Body of pancreas (tissue), 4 donors: ENCODE results near the gene ERC1. TPM values are rescaled to one million over a fixed set of nuclear protein-coding genes. Genes with fewer than 3 reads are reported as not detected.

Experiments used
- ATAC-seq: fragments of 150-250 bp; one replicate; pipeline ENCODE4 v1.9.1; 2016
- DNase-seq, 4 donors: peaks; one replicate each; pipeline ENCODE4 v3.0.0-alpha.2; 2019
- H3K27ac ChIP-seq, 4 donors: fragments of 200-600 bp; sonication (generic); 1 replicate in 3 of 4; 2 replicates in 1 of 4; pipeline versions ENCODE4 v1.5.1 to v1.6.1; 2016 to 2019; ENCODE audit warnings: mild to moderate bottlenecking in 1 of 4, mixed read lengths in 1 of 4, moderate library complexity in 1 of 4
- H3K27me3 ChIP-seq, 2 donors: fragments of 200-600 bp; sonication (generic); one replicate each; pipeline ENCODE4 v1.6.0; 2016; ENCODE audit warnings: mild to moderate bottlenecking in 1 of 2
- H3K36me3 ChIP-seq, 2 donors: fragments of 200-600 bp; sonication (generic); replicated peaks in 1 of 2; 2 replicates each; pipeline ENCODE4 v1.5.1; 2016; ENCODE audit warnings: low read depth in 2 of 2; ENCODE audit not compliant: insufficient read depth in 1 of 2
- H3K4me1 ChIP-seq: fragments of 200-600 bp; sonication (generic); one replicate; pipeline ENCODE4 v1.6.0; 2016
- H3K4me3 ChIP-seq, 2 donors: fragments of 200-600 bp; sonication (generic); 1 replicate in 1 of 2; 2 replicates in 1 of 2; pipeline ENCODE4 v1.5.1; 2016 to 2019
- H3K9me3 ChIP-seq, 3 donors: fragments of 200-600 bp; sonication (generic); 1 replicate in 2 of 3; 2 replicates in 1 of 3; pipeline ENCODE4 v1.5.1; 2016
- CTCF ChIP-seq, 7 experiments: fragments of 450-650 bp in 4 of 7; fragments of 200-600 bp in 3 of 7; sonication (generic) in 3 of 7; IDR thresholded peaks; one replicate each; pipeline ENCODE4 v1.5.1; 2016 to 2019; ENCODE audit warnings: antibody characterized with exemption in 7 of 7
- POLR2A ChIP-seq, 3 donors: fragments of 450-650 bp; IDR thresholded peaks; one replicate each; pipeline ENCODE4 v1.6.1; 2016; ENCODE audit warnings: antibody characterized with exemption in 3 of 3, mild to moderate bottlenecking in 2 of 3
- WGBS, 2 donors: methylation state at CpG; one replicate each; pipeline ENCODE4 v1.1.5; 2017; 5-methylcytosine and 5-hydroxymethylcytosine counted together
- intact Hi-C: fragments of 100-400 bp; cut with DNase I; formaldehyde crosslinking; loops from one replicate; pipeline ENCODE4 v1.15.1; 2023
- total RNA-seq, 2 donors: library from RNA; depleted of rRNA; stranded (reverse); fragments of >200 nt; gene quantifications; one replicate each; pipeline ENCODE4 v1.1.0, GENCODE V29; 2016

ERC1 gene
- 10 to 100 TPM; 20.8 to 29.0 TPM for total RNA-seq

- no peaks in the 10 kb centered on the region for H3K36me3 ChIP-seq
- peak within 1 kb of the TSS; percentile 87 to 99 (median 98) for H3K27ac ChIP-seq
- peak; percentile 87 to 93 (median 90) for DNase-seq
- ATAC-seq: peak; percentile 95
- peaks cover 39% of the 10 kb centered on the region for H3K4me1 ChIP-seq
- intact Hi-C loops: no loop called here
- TF ChIP-seq POLR2A (IDR thresholded peaks at IDR 0.05) (peak; percentile 72 to 92 (median 91)), CTCF (IDR thresholded peaks at IDR 0.05) (peak in 2 of 7 experiments; percentile 6 to 17)
- 1% methylated on average over 38 of the region's 87 CpGs; no CpG with 5 or more reads in 1 of the 2 donors for WGBS, 2 donors
- peak within 1 kb of the TSS; percentile 85 to 88 for H3K4me3 ChIP-seq
- no peaks in the 10 kb centered on the region for H3K27me3 ChIP-seq
- no peaks in the 10 kb centered on the region for H3K9me3 ChIP-seq
These were observed at the start of gene ERC1 for GRCh38 chr12:990661-991349. TSS of gene ERC1 (plus strand) at chr12:991223. CDS start at chr12:1027904, 36,681 bp downstream.

GRCh38 chr12:943051-943450 lies 48.0 kb upstream of the ERC1 start:
- intact Hi-C loops: no loop called here
- DNase-seq (no peak), ATAC-seq (no peak)
- Histone ChIP-seq H3K27me3 (no peaks in the 10 kb centered on the region), H3K9me3 (no peaks in the 10 kb centered on the region), H3K36me3 (peaks cover 0 to 2% of the 10 kb centered on the region in 2 donors), H3K27ac (no peak overlapping the region), H3K4me3 (no peak overlapping the region), H3K4me1 (peaks cover 6% of the 10 kb centered on the region)
- TF ChIP-seq CTCF (IDR thresholded peaks at IDR 0.05): no peak
- no peak for TF ChIP-seq POLR2A (IDR thresholded peaks at IDR 0.05)
- WGBS, 2 donors: 79 to 93% methylated on average over 6 of the region's 6 CpGs

GRCh38 chr12:944211-944610 lies 46.8 kb upstream of the ERC1 start:
- DNase-seq (no peak), ATAC-seq (no peak)
- intact Hi-C loops: no loop called here
- 78 to 81% methylated on average over 7 of the region's 7 CpGs for WGBS, 2 donors
- H3K27me3 ChIP-seq: no peaks in the 10 kb centered on the region
- no peak overlapping the region for H3K4me3 ChIP-seq
- H3K4me1 ChIP-seq: peaks cover 12% of the 10 kb centered on the region
- H3K36me3 ChIP-seq: peaks cover 0 to 2% of the 10 kb centered on the region in 2 donors
- no peaks in the 10 kb centered on the region for H3K9me3 ChIP-seq
- TF ChIP-seq CTCF (IDR thresholded peaks at IDR 0.05) (no peak), POLR2A (IDR thresholded peaks at IDR 0.05) (no peak)
- H3K27ac ChIP-seq: no peak overlapping the region

- ATAC-seq (no peak), DNase-seq (no peak)
- intact Hi-C loops: no loop called here
- TF ChIP-seq CTCF (IDR thresholded peaks at IDR 0.05) (no peak), POLR2A (IDR thresholded peaks at IDR 0.05) (no peak)
- H3K4me1 ChIP-seq: peaks cover 12% of the 10 kb centered on the region
- no peaks in the 10 kb centered on the region for H3K9me3 ChIP-seq
- no peak overlapping the region for H3K27ac ChIP-seq
- no peak overlapping the region for H3K4me3 ChIP-seq
- H3K27me3 ChIP-seq: no peaks in the 10 kb centered on the region
- no peaks in the 10 kb centered on the region for H3K36me3 ChIP-seq
These were observed 44.8 kb upstream of the ERC1 start for GRCh38 chr12:946212-946611.

GRCh38 chr12:946631-947030 lies 44.4 kb upstream of the ERC1 start:
- DNase-seq (no peak), ATAC-seq (no peak)
- H3K4me3 ChIP-seq: no peak overlapping the region
- peaks cover 12% of the 10 kb centered on the region for H3K4me1 ChIP-seq
- intact Hi-C loops: no loop called here
- WGBS, 2 donors: 54 to 70% methylated on average over 6 of the region's 6 CpGs
- no peak overlapping the region for H3K27ac ChIP-seq
- TF ChIP-seq CTCF (IDR thresholded peaks at IDR 0.05) (no peak), POLR2A (IDR thresholded peaks at IDR 0.05) (no peak)
- H3K27me3 ChIP-seq: no peaks in the 10 kb centered on the region
- no peaks in the 10 kb centered on the region for H3K36me3 ChIP-seq
- H3K9me3 ChIP-seq: no peaks in the 10 kb centered on the region
